H9 (cell line): ENCODE measurements around the gene DNASE1. TPM values are rescaled to one million over a fixed set of nuclear protein-coding genes. Genes with fewer than 3 reads are reported as not detected.
A peak's percentile ranks its signal among the peaks of the same experiment; 100 is the strongest.

Source experiments
- DNase-seq: peaks from one replicate; pipeline ENCODE4 v3.0.0-alpha.2; 2017
- H2AFZ ChIP-seq: one replicate; pipeline ENCODE4 v1.6.1; 2013; ENCODE audit warnings: mild to moderate bottlenecking, low read length, control low read depth, moderate library complexity
- H2AK5ac ChIP-seq: 2 replicates; pipeline ENCODE4 v1.6.1; 2013; ENCODE audit warnings: low read length, control low read depth, mixed read lengths; ENCODE audit not compliant: insufficient read length
- H2BK120ac ChIP-seq: one replicate; pipeline ENCODE4 v1.6.1; 2013; ENCODE audit warnings: low read depth, mild to moderate bottlenecking, low read length, control low read depth, inconsistent platforms; ENCODE audit not compliant: poor library complexity, severe bottlenecking
- H2BK12ac ChIP-seq: 2 replicates; pipeline ENCODE4 v1.6.1; 2013; ENCODE audit warnings: low read length, control low read depth, mixed read lengths, low read depth; ENCODE audit not compliant: insufficient read length
- H2BK15ac ChIP-seq: 2 replicates; pipeline ENCODE4 v1.6.1; 2013; ENCODE audit warnings: low read depth, low read length, control low read depth
- H2BK20ac ChIP-seq: one replicate; pipeline ENCODE4 v1.6.1; 2013; ENCODE audit warnings: low read depth, mild to moderate bottlenecking, low read length, control low read depth, inconsistent platforms; ENCODE audit not compliant: poor library complexity, severe bottlenecking
- H2BK5ac ChIP-seq: 2 replicates; pipeline ENCODE4 v1.6.1; 2013; ENCODE audit warnings: low read length, control low read depth, mixed read lengths; ENCODE audit not compliant: insufficient read length
- H3K14ac ChIP-seq: 2 replicates; pipeline ENCODE4 v1.6.1; 2013; ENCODE audit warnings: low read length, control low read depth; ENCODE audit not compliant: insufficient read depth
- H3K18ac ChIP-seq: 2 replicates; pipeline ENCODE4 v1.6.1; 2013; ENCODE audit warnings: low read depth, mild to moderate bottlenecking, mixed read lengths, low read length, control low read depth; ENCODE audit not compliant: insufficient read length
- H3K23ac ChIP-seq: 2 replicates; pipeline ENCODE4 v1.6.1; 2013; ENCODE audit warnings: low read length, control low read depth, mixed read lengths, low read depth; ENCODE audit not compliant: insufficient read length
- H3K23me2 ChIP-seq: 2 replicates; pipeline ENCODE4 v1.6.1; 2013; ENCODE audit warnings: low read depth, mild to moderate bottlenecking, mixed read lengths, low read length, control low read depth; ENCODE audit not compliant: insufficient read length, poor library complexity, severe bottlenecking
- H3K27ac ChIP-seq: 2 replicates; pipeline ENCODE4 v1.5.1; 2013; ENCODE audit warnings: low read length, control low read depth, mixed read lengths, low read depth; ENCODE audit not compliant: insufficient read length
- H3K27me3 ChIP-seq: 2 replicates; pipeline ENCODE4 v1.6.1; 2013; ENCODE audit warnings: low read length, control low read depth, inconsistent platforms; ENCODE audit not compliant: insufficient read depth
- H3K4ac ChIP-seq: 2 replicates; pipeline ENCODE4 v1.6.1; 2013; ENCODE audit warnings: low read depth, mild to moderate bottlenecking, control low read depth, inconsistent platforms, low read length, moderate library complexity
- H3K4me1 ChIP-seq: 2 replicates; pipeline ENCODE4 v1.6.1; 2013; ENCODE audit warnings: low read length, control low read depth, inconsistent platforms; ENCODE audit not compliant: insufficient read depth
- H3K4me2 ChIP-seq: 2 replicates; pipeline ENCODE4 v1.6.1; 2013; ENCODE audit warnings: low read length, control low read depth, mixed read lengths; ENCODE audit not compliant: insufficient read length, insufficient read depth
- H3K56ac ChIP-seq: 2 replicates; pipeline ENCODE4 v1.6.1; 2013; ENCODE audit warnings: low read depth, mild to moderate bottlenecking, mixed read lengths, low read length, control low read depth; ENCODE audit not compliant: insufficient read length
- H3K79me1 ChIP-seq: 2 replicates; pipeline ENCODE4 v1.6.1; 2013; ENCODE audit warnings: low read depth, mild to moderate bottlenecking, moderate library complexity, low read length, control low read depth, inconsistent platforms; ENCODE audit not compliant: insufficient read depth, poor library complexity, severe bottlenecking
- H3K79me2 ChIP-seq: 2 replicates; pipeline ENCODE4 v1.6.1; 2013; ENCODE audit warnings: low read length, control low read depth, inconsistent platforms; ENCODE audit not compliant: insufficient read depth
- H3K9ac ChIP-seq: 2 replicates; pipeline ENCODE4 v1.6.1; 2013; ENCODE audit warnings: low read length, control low read depth, mixed read lengths; ENCODE audit not compliant: insufficient read length; ENCODE audit errors: extremely low read depth
- H3K9me3 ChIP-seq: one replicate; pipeline ENCODE4 v1.6.1; 2013; ENCODE audit warnings: low read depth, low read length, inconsistent platforms; ENCODE audit not compliant: control insufficient read depth
- H3T11ph ChIP-seq: one replicate; pipeline ENCODE4 v1.6.1; 2013; ENCODE audit warnings: mild to moderate bottlenecking, low read length, control low read depth, inconsistent platforms
- H4K20me1 ChIP-seq: one replicate; pipeline ENCODE4 v1.6.1; 2013; ENCODE audit not compliant: control insufficient read depth, insufficient read length, insufficient read depth
- H4K5ac ChIP-seq: 2 replicates; pipeline ENCODE4 v1.6.1; 2013; ENCODE audit warnings: low read depth, mild to moderate bottlenecking, mixed read lengths, low read length, control low read depth; ENCODE audit not compliant: insufficient read length
- H4K8ac ChIP-seq: replicated peaks from 2 replicates; pipeline ENCODE4 v1.6.1; 2013; ENCODE audit warnings: low read length, control low read depth, mixed read lengths, low read depth; ENCODE audit not compliant: insufficient read length
- H4K91ac ChIP-seq: 2 replicates; pipeline ENCODE4 v1.6.1; 2013; ENCODE audit warnings: low read depth, mild to moderate bottlenecking, moderate library complexity, mixed read lengths, low read length, control low read depth; ENCODE audit not compliant: insufficient read length
- H3K27ac Mint-ChIP-seq, 3 experiments: 2 replicates in 2 of 3; 3 replicates in 1 of 3; pipeline ENCODE4 v1.8.0; 2020 to 2021; ENCODE audit warnings: mixed read lengths in 3 of 3, mild to moderate bottlenecking in 1 of 3, moderate library complexity in 1 of 3
- H3K27me3 Mint-ChIP-seq: 2 replicates; pipeline ENCODE4 v1.8.0; 2021; ENCODE audit warnings: low read depth, mild to moderate bottlenecking, moderate library complexity, mixed read lengths
- H3K36me3 Mint-ChIP-seq, 3 experiments: 2 replicates in 2 of 3; 3 replicates in 1 of 3; pipeline ENCODE4 v1.8.0; 2020 to 2021; ENCODE audit warnings: low read depth in 3 of 3, mixed read lengths in 3 of 3; ENCODE audit not compliant: insufficient read depth in 1 of 3
- H3K4me1 Mint-ChIP-seq, 2 experiments: 2 replicates each; pipeline ENCODE4 v1.8.0; 2020; ENCODE audit warnings: mixed read lengths in 2 of 2
- H3K4me3 Mint-ChIP-seq, 2 experiments: 2 replicates in 1 of 2; 3 replicates in 1 of 2; pipeline ENCODE4 v1.8.0; 2020 to 2021; ENCODE audit warnings: mild to moderate bottlenecking in 2 of 2, mixed read lengths in 2 of 2, moderate library complexity in 1 of 2
- H3K9me3 Mint-ChIP-seq, 2 experiments: 2 replicates in 1 of 2; 3 replicates in 1 of 2; pipeline ENCODE4 v1.8.0; 2020; ENCODE audit warnings: mild to moderate bottlenecking in 2 of 2, mixed read lengths in 2 of 2, moderate library complexity in 1 of 2
- WGBS: extraction: QIAGEN DNeasy Blood & Tissue Kit; methylation state at CpG from one replicate; pipeline ENCODE4 v1.1.7; 2013; ENCODE audit warnings: missing lambda C conversion rate, low lambda C conversion rate, mixed read lengths; ENCODE audit not compliant: insufficient read length; ENCODE audit errors: extremely low coverage; 5-methylcytosine and 5-hydroxymethylcytosine counted together
- total RNA-seq: library from RNA; stranded (reverse); gene quantifications from 2 replicates; pipeline ENCODE4 v1.2.1, GENCODE V29; 2021
- TF ChIP-seq, protein P1 (sequence below): fragments of 200-600 bp; sonication (generic); conservative IDR thresholded peaks from 3 replicates; pipeline ENCODE4 v1.8.0; 2021; ENCODE audit warnings: antibody characterized with exemption, mild to moderate bottlenecking

DNASE1 gene
- total RNA-seq, 1 experiment from 2014 or later = 10.1 TPM

DNA sequence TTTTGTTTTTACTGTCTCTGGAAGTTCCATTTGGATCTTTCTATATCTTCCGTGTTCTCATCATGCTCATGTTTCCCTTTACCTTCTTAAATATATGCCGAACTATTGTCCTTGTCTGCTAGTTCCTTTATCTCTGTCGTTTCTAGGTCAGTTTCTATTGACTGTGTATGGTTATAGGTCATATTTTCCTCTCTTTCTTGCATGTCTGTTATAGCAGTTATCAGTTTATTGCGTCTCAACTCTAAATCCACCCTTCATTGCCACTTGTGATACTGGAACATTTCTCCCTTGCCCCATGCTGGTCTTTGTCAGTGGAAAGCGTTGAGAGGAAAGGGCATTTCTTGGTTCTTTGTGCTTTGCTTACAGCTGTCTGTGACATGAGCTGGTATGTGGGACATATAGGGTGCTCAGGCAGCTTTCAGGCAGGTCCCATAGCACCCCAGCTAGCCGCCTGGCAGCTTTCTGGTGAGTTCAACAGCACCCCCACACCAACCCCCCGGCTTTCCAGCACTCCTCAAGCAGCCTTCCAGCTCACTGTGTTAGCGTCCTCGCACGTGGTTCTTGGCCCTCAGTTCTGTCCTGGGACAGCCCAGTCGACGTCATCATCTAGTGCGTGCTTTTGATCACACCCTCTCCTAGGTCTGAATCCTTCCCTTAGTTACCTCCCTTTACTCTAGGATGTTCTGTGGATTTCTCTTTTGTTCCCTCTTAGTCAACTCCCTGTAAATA is 15.4 kb upstream of the DNASE1 start:
- H3K9me3 Mint-ChIP-seq = peaks cover 3 to 9% of the 10 kb centered on the region in 2 experiments; a peak in 4 of 5 replicates
- H2BK5ac ChIP-seq = no peak overlapping the region
- H2AK5ac ChIP-seq = peak overlapping the region; percentile 47
- peak overlapping the region; percentile 68 for H3T11ph ChIP-seq
- no peaks in the 10 kb centered on the region for H3K79me2 ChIP-seq
- no peak overlapping the region for H4K91ac ChIP-seq
- peak overlapping the region; percentile 74; the same call in 1 of the 2 replicates for H2BK15ac ChIP-seq
- peak overlapping the region; percentile 6 to 91 (median 38); a peak in 4 of 7 replicates for H3K27ac Mint-ChIP-seq
- H3K4ac ChIP-seq = no peak overlapping the region
- no peaks in the 10 kb centered on the region for H3K27me3 Mint-ChIP-seq
- H3K23me2 ChIP-seq = peaks cover 4% of the 10 kb centered on the region
- no peaks in the 10 kb centered on the region for H3K27me3 ChIP-seq
- H3K4me2 ChIP-seq = no peak overlapping the region
- H3K36me3 Mint-ChIP-seq = peaks cover 0 to 10% (median 5%) of the 10 kb centered on the region in 3 experiments
- H3K18ac ChIP-seq = peak overlapping the region; percentile 73
- H2BK120ac ChIP-seq = no peak overlapping the region
- peak overlapping the region; percentile 85; the same call in 1 of the 2 replicates for H3K14ac ChIP-seq
- peaks cover 44 to 47% of the 10 kb centered on the region in 2 experiments for H3K4me1 Mint-ChIP-seq
- H3K56ac ChIP-seq = no peak overlapping the region
- no peak overlapping the region for H2AFZ ChIP-seq
- H3K23ac ChIP-seq = no peak overlapping the region
- no peaks in the 10 kb centered on the region for H4K20me1 ChIP-seq
- H4K8ac ChIP-seq = no peak overlapping the region
- DNase-seq = peak; percentile 40
- peak overlapping the region; percentile 97 for H2BK20ac ChIP-seq
- no CpG with 5 or more reads among the region's 13 CpGs for WGBS
- H4K5ac ChIP-seq = no peak overlapping the region
- no peaks in the 10 kb centered on the region for H3K79me1 ChIP-seq
- no peak overlapping the region for H3K9ac ChIP-seq
- TF ChIP-seq, protein P1, sequence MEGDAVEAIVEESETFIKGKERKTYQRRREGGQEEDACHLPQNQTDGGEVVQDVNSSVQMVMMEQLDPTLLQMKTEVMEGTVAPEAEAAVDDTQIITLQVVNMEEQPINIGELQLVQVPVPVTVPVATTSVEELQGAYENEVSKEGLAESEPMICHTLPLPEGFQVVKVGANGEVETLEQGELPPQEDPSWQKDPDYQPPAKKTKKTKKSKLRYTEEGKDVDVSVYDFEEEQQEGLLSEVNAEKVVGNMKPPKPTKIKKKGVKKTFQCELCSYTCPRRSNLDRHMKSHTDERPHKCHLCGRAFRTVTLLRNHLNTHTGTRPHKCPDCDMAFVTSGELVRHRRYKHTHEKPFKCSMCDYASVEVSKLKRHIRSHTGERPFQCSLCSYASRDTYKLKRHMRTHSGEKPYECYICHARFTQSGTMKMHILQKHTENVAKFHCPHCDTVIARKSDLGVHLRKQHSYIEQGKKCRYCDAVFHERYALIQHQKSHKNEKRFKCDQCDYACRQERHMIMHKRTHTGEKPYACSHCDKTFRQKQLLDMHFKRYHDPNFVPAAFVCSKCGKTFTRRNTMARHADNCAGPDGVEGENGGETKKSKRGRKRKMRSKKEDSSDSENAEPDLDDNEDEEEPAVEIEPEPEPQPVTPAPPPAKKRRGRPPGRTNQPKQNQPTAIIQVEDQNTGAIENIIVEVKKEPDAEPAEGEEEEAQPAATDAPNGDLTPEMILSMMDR = no peak
- peak overlapping the region; percentile 13 for H3K27ac ChIP-seq
- H2BK12ac ChIP-seq = no peak overlapping the region
- H3K4me1 ChIP-seq = peaks cover 5% of the 10 kb centered on the region
- peak overlapping the region in 1 of 2 experiments; percentile 22; a peak in 1 of 5 replicates for H3K4me3 Mint-ChIP-seq
- no peaks in the 10 kb centered on the region for H3K9me3 ChIP-seq
